Activated B cell treated with CpG ODN at 0.5 μM for 24 hours (primary cell): ENCODE data around the gene EIF4G1. TPM values are rescaled to one million over a fixed set of nuclear protein-coding genes. Genes with fewer than 3 reads are reported as not detected.

Source experiments
- ATAC-seq: fragments of 200-7000 bp; cut with Tn5 transposase; one replicate; pipeline ENCODE4 v1.10.0; 2021; ENCODE audit warnings: low read depth, mild to moderate bottlenecking, moderate library complexity
- CTCF ChIA-PET: fragments of 350-600 bp; sonication (Branson Sonifier 250); formaldehyde crosslinking; loops from one replicate; lab custom pipeline; 2021; ENCODE audit warnings: antibody characterized with exemption; lab: Charles Lee
- POLR2A ChIA-PET: fragments of 350-600 bp; sonication (Branson Sonifier 250); formaldehyde crosslinking; loops from one replicate; lab custom pipeline; 2021; ENCODE audit warnings: antibody characterized with exemption; lab: Charles Lee
- DNase-seq: peaks from one replicate; pipeline ENCODE4 v3.0.0; 2022
- H3K27ac Mint-ChIP-seq: one replicate; pipeline ENCODE4 v1.8.0; 2020; ENCODE audit warnings: mixed read lengths
- H3K27me3 Mint-ChIP-seq: one replicate; pipeline ENCODE4 v1.8.0; 2021; ENCODE audit warnings: mixed read lengths
- H3K36me3 Mint-ChIP-seq: one replicate; pipeline ENCODE4 v1.8.0; 2021; ENCODE audit warnings: low read depth, mixed read lengths
- H3K4me1 Mint-ChIP-seq: one replicate; pipeline ENCODE4 v1.8.0; 2021; ENCODE audit warnings: mixed read lengths
- H3K4me3 Mint-ChIP-seq: one replicate; pipeline ENCODE4 v1.8.0; 2020; ENCODE audit warnings: mild to moderate bottlenecking, mixed read lengths
- H3K9me3 Mint-ChIP-seq: one replicate; pipeline ENCODE4 v1.8.0; 2020; ENCODE audit warnings: mixed read lengths
- intact Hi-C: fragments of 100-400 bp; cut with micrococcal nuclease; formaldehyde crosslinking; loops from one replicate; pipeline ENCODE4 v1.15.1; 2024
- total RNA-seq: library from RNA; stranded (reverse); gene quantifications from 2 replicates; pipeline ENCODE4 v1.2.3, GENCODE V29; 2022
- TF ChIP-seq, protein P1 (sequence below): fragments of 200-600 bp; IDR thresholded peaks from one replicate; pipeline ENCODE4 v1.8.0; 2022; ENCODE audit warnings: antibody characterized with exemption, mild to moderate bottlenecking

EIF4G1 gene
- total RNA-seq, 1 donor from 2014 or later: 319 TPM

DNA sequence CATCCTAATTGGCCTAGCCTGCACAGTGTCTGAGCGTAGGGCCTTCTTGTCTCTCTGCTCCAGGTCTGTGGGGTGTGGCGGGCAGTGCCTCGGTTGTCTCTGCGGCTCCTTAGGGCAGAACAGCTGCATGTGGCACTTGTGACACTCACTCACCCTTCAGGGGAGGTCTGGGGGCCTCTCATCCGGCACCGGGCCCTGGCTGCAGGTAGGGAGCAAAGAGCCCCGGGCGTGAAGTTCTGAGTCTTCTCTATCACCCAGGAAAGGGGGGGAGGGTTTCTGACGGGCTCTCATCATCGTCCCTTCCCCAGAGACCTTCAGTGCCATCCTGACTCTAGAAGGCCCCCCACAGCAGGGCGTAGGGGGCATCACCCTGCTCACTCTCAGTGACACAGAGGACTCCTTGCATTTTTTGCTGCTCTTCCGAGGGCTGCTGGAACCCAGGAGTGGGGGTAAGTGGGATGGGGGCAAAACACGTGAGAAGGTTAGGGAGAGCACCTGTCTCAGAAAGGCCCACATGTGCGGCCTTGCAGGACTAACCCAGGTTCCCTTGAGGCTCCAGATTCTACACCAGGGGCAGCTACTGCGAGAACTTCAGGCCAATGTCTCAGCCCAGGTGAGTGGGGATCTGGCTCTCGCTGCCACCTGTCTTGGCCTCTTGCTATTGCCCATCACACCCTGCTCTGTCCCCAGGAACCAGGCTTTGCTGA is 68.1 kb downstream of the EIF4G1 start:
- intact Hi-C loops: no loop called here
- Mint-ChIP-seq H3K36me3 (no peaks in the 10 kb centered on the region), H3K27ac (no peak overlapping the region), H3K9me3 (no peaks in the 10 kb centered on the region), H3K27me3 (peaks cover 56% of the 10 kb centered on the region), H3K4me1 (peaks cover 17% of the 10 kb centered on the region), H3K4me3 (no peak overlapping the region)
- POLR2A ChIA-PET: no interaction called here
- TF ChIP-seq, protein P1, sequence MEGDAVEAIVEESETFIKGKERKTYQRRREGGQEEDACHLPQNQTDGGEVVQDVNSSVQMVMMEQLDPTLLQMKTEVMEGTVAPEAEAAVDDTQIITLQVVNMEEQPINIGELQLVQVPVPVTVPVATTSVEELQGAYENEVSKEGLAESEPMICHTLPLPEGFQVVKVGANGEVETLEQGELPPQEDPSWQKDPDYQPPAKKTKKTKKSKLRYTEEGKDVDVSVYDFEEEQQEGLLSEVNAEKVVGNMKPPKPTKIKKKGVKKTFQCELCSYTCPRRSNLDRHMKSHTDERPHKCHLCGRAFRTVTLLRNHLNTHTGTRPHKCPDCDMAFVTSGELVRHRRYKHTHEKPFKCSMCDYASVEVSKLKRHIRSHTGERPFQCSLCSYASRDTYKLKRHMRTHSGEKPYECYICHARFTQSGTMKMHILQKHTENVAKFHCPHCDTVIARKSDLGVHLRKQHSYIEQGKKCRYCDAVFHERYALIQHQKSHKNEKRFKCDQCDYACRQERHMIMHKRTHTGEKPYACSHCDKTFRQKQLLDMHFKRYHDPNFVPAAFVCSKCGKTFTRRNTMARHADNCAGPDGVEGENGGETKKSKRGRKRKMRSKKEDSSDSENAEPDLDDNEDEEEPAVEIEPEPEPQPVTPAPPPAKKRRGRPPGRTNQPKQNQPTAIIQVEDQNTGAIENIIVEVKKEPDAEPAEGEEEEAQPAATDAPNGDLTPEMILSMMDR: no peak
- ATAC-seq: no peak
- DNase-seq: no peak
- CTCF ChIA-PET: no interaction called here

DNA sequence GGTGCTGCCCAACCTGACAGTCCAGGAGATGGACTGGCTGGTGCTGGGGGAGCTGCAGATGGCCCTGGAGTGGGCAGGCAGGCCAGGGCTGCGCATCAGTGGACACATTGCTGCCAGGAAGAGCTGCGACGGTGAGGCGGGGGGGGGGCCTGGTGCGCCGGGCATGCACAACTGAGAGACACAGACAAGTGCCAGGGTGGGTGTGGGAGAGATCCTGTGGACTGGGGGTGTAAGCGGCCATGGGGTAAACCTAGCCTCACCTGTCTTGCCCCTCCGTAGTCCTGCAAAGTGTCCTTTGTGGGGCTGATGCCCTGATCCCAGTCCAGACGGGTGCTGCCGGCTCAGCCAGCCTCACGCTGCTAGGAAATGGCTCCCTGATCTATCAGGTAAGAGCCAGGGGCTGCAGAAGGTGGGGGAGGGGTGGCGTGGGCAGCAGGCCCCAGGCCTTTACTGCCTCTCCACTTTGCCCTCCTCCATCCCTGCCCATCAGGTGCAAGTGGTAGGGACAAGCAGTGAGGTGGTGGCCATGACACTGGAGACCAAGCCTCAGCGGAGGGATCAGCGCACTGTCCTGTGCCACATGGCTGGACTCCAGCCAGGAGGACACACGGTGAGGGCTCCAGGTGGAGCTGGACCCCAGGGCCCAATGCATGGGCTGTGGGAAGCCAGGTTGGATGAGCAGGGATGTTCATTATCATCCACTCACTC is 68.8 kb downstream of the EIF4G1 start:
- TF ChIP-seq, protein P1: no peak
- Mint-ChIP-seq H3K27ac (no peak overlapping the region), H3K36me3 (no peaks in the 10 kb centered on the region), H3K27me3 (peaks cover 51% of the 10 kb centered on the region), H3K9me3 (no peaks in the 10 kb centered on the region), H3K4me1 (peaks cover 17% of the 10 kb centered on the region), H3K4me3 (no peak overlapping the region)
- intact Hi-C loops: no loop called here
- DNase-seq (no peak), ATAC-seq (no peak)
- ChIA-PET POLR2A (no interaction called here), CTCF (no interaction called here)

DNA sequence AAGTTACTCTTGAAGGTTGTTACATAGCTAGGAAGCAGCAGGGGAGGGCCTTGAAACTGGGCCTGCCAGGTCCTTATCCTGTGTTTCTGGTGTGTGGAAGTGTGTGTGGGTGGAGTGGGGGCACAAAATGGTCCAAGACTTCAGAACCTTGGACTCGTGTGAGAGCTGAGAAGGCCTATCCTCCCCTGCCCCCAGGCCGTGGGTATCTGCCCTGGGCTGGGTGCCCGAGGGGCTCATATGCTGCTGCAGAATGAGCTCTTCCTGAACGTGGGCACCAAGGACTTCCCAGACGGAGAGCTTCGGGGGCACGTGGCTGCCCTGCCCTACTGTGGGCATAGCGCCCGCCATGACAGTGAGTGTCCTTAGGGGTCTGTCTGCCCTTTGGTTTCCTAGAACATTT is 69.9 kb downstream of the EIF4G1 start:
- Mint-ChIP-seq H3K36me3 (no peaks in the 10 kb centered on the region), H3K27ac (no peak overlapping the region), H3K9me3 (no peaks in the 10 kb centered on the region), H3K4me1 (peaks cover 12% of the 10 kb centered on the region), H3K27me3 (peaks cover 44% of the 10 kb centered on the region), H3K4me3 (no peak overlapping the region)
- DNase-seq: no peak
- TF ChIP-seq, protein P1: no peak
- ATAC-seq: no peak
- intact Hi-C loops: no loop called here
- ChIA-PET CTCF (no interaction called here), POLR2A (no interaction called here)

Other genes starting within 250 kb of the EIF4G1 start
- not detected in 2 replicates for gene HTR3E, start 217.5 kb upstream of the EIF4G1 start, total RNA-seq
- gene EIF2B5, start 179.2 kb upstream of the EIF4G1 start, total RNA-seq: 72.0 and 74.2 TPM in 2 replicates
- gene DVL3, start 159.2 kb upstream of the EIF4G1 start, total RNA-seq: 52.1 and 54.2 TPM in 2 replicates
- gene AP2M1, start 139.8 kb upstream of the EIF4G1 start, total RNA-seq: 169 and 177 TPM in 2 replicates
- gene ABCF3, start 128.4 kb upstream of the EIF4G1 start, total RNA-seq: 78.0 and 86.7 TPM in 2 replicates
- 0.42 and 0.76 TPM in 2 replicates for gene VWA5B2, start 85.0 kb upstream of the EIF4G1 start, total RNA-seq
- 33.8 and 34.0 TPM in 2 replicates for gene ALG3, start 65.6 kb upstream of the EIF4G1 start, total RNA-seq
- 1.9 and 2.9 TPM in 2 replicates for gene EEF1AKMT4, start 64.9 kb upstream of the EIF4G1 start, total RNA-seq
- gene CAMK2N2, start 53.1 kb upstream of the EIF4G1 start, total RNA-seq: not detected in 2 replicates
- gene ECE2, start 38.6 kb upstream of the EIF4G1 start, total RNA-seq: not detected in 2 replicates
- gene PSMD2, start 15.4 kb upstream of the EIF4G1 start, total RNA-seq: 206 and 210 TPM in 2 replicates
- 4.5 and 5.3 TPM in 2 replicates for gene FAM131A, start 23.0 kb downstream of the EIF4G1 start, total RNA-seq
- gene CLCN2, start 47.0 kb downstream of the EIF4G1 start, total RNA-seq: 3.4 and 3.5 TPM in 2 replicates
- 49.3 and 60.5 TPM in 2 replicates for gene POLR2H, start 47.1 kb downstream of the EIF4G1 start, total RNA-seq
- not detected in 2 replicates for gene THPO, start 63.6 kb downstream of the EIF4G1 start, total RNA-seq
- gene CHRD, start 65.4 kb downstream of the EIF4G1 start, total RNA-seq: not detected in 2 replicates
- 0.05 and 0.07 TPM in 2 replicates for gene EPHB3, start 247.2 kb downstream of the EIF4G1 start, total RNA-seq